Keratinocyte (primary cell): ENCODE results near the gene PLEKHG2.

Experiments used
- CTCF ChIP-seq, 3 experiments: IDR thresholded peaks in 1 of 3; conservative IDR thresholded peaks in 1 of 3; optimal IDR thresholded peaks in 1 of 3; 2 replicates in 2 of 3; 3 replicates in 1 of 3; pipeline versions ENCODE3 to v1.5.1; 2011; ENCODE audit warnings: low read length in 3 of 3, mild to moderate bottlenecking in 3 of 3, moderate library complexity in 2 of 3, control low read depth in 1 of 3, inconsistent platforms in 1 of 3; ENCODE audit not compliant: insufficient read depth in 2 of 3; ENCODE audit errors: extremely low read depth in 1 of 3
- EZH2 ChIP-seq: IDR thresholded peaks from one replicate; pipeline ENCODE4 v1.6.1; 2012; ENCODE audit warnings: inconsistent platforms, mild to moderate bottlenecking, low read length, moderate library complexity

- TF ChIP-seq CTCF (optimal IDR thresholded peaks at IDR 0.05 in 1 of 3, IDR thresholded peaks at IDR 0.05 in 1 of 3, conservative IDR thresholded peaks at IDR 0.05 in 1 of 3; ENCODE audit: extremely low read depth in 1 of 3, insufficient read depth in 2 of 3, low read length in 3 of 3) (no peak), EZH2 (no peak)
Observed at GRCh38 chr19:39467941-39468340, 55.5 kb downstream of the PLEKHG2 start.
